HL-60/S4 treated with retinoic acid at 250 ng/mL for 4 days and 3 days (cell line): Measurements from ENCODE around the gene KCNJ2.

Source experiments
- in situ Hi-C: fragments of 300-500 bp; cut with MboI; formaldehyde crosslinking; loops from 2 replicates; pipeline ENCODE4 v1.7.0; 2022; ENCODE audit warnings: low sequenced_read_pairs

KCNJ2 gene

GRCh38 chr17:70201872-70202419 lies 32.6 kb downstream of the KCNJ2 start:
- in situ Hi-C loops: no loop called here

DNA sequence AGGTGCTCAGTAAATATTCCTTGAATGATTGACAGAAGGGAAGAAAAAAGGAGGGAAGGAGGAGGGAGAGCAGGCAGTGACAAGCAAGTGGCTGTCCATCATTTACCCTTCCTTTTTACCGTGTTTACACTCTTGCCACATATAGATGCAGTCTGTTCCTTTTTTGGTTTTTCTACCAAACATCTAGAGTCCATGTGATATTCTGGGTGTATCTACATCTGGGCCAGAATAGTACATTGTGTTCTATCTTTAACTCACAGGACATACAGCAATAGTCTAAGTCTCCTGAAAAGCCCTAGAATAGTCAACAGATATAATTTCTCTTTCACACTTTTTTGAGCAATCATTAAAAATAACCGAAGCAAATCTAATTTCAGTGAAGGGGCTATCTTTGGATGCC lies 33.5 kb downstream of the KCNJ2 start:
- in situ Hi-C loops: no loop called here

GRCh38 chr17:70204431-70204830 lies 35.1 kb downstream of the KCNJ2 start:
- in situ Hi-C loops: no loop called here

GRCh38 chr17:70205401-70205800 lies 36.1 kb downstream of the KCNJ2 start:
- in situ Hi-C loops: no loop called here

DNA sequence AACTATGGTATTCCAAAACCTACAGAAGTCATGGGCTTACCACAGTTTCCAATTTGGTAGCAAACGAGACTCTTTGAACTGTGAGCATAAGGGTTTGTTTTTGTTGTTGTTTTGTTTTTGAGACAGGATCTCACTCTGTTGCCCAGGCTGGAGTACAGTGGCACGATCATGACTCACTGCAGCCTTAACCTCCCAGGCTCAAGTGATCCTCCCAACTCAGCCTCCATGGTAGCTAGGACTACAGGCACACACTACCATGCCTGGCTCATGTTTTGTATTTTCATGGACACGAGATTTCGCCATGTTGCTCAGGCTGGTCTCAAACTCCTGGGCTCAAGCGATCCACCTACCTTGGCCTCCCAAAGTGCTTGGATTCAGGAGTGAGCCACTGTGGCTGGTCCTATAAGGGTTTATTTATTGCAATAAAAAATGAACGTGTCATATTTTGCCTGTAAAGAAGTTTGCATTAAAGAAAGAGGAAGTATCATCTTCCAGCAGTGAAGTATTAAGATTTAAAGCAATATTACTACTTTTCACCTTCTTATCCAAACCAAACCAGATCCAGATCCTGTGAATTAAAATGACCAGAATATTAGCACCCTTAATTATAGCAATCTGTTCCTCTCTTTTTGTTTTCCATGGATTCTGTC lies 37.2 kb downstream of the KCNJ2 start:
- in situ Hi-C loops: no loop called here

DNA sequence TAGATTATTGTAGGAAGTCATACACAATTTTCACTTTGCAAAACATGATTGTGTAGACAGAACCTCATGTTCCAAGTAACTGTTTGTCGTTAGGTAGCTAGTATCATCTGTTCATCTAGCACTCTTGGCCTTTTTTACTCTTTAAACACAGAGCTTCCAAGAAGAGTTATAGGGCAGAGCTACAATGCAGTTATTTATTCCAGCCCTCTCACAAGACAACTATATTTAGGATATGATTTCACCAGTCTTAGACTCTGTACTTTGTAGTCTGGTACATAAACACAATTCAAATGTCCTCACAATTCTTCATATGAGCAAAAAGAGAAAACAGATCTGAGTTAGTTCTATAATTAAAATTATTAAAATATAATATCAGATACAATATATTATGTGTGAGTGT lies 37.9 kb downstream of the KCNJ2 start:
- in situ Hi-C loops: no loop called here

- in situ Hi-C loops: no loop called here
Measured at GRCh38 chr17:70208080-70208794, 38.9 kb downstream of the KCNJ2 start.

DNA sequence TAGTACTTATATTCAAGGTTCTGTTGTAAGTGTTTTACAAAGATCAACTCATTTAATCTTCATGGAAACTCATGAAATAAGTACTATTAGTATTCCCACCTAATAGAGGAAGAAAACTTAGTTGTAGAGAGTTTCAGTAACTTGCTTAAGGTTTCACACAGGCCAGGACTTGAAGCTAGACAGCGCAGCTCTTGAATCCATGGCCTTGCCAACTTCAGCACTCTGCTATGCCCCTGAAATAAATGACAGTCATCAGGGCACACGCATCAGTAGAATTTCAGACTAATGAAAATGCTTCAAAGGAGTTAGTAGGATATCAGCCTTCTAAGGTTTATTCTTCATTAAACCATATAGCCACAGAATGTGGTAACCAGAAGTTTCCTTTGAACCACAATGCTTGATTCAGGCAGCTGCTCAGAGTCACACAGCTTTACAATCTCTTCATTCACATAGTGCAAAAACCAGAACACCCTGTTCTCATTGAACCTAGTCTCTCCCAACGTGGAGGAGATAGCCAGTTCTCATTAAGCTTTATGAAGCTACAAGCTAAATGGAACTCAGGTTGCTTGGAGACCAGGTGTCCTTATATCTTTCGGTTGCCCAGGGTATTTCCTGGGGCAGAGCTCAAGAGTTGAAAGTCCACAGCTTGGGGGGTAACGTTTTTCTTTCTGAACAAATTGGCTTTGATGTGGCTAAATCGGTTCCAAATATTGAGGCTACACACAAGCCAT lies 39.7 kb downstream of the KCNJ2 start:
- in situ Hi-C loops: no loop called here

DNA sequence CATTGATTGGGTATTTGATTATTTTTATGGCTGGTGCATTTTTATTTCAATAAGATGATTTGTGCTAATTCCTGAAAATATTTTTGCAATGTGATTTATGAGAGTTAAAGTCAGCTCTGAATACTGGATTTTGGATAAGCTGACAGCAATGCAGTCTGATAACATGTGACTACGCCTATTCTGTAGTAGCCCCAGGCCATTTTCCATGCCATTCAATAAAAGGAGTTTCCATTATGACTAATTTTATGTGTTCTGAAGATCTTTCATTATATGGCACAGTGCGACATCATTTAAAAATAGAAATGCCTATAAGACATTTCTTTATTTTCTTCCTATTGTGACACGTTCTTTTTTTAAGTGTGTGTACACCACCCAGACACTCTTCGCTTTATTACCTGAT lies 46.3 kb downstream of the KCNJ2 start:
- in situ Hi-C loops: no loop called here

DNA sequence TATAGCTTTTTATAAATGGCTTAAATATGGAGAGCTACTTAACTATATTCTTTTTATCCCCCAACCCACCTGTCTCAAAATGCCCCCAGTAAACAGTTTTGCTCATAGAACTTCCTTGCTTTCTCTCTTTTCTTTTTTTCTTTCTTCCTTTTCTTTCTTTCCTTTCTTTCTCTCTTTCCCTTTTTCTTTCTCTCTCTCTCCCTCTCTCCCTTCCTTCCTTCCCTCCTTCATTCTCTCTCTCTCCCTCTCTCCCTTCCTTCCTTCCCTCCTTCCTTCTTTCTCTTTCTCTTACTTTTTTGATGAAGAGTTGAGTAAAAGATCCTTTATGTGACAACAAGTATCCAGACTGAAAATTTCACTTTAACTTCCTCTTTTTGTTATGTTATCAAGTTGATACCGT lies 48.2 kb downstream of the KCNJ2 start:
- in situ Hi-C loops: no loop called here

GRCh38 chr17:70225276-70225675 lies 55.9 kb downstream of the KCNJ2 start:
- in situ Hi-C loops: no loop called here
